Loucy (cell line): ENCODE data around the gene SLC19A1.

Source experiments
- CTCF ChIP-seq: fragments of 200-600 bp; sonication (generic); conservative IDR thresholded peaks from 2 replicates; pipeline ENCODE4 v1.5.1; 2014; ENCODE audit warnings: mild to moderate bottlenecking, antibody characterized with exemption, low read length
- EZH2phosphoT487 ChIP-seq: fragments of 200-600 bp; IDR thresholded peaks from 2 replicates; pipeline ENCODE4 v1.6.1; 2018; ENCODE audit warnings: antibody characterized with exemption, mild to moderate bottlenecking, moderate library complexity, borderline replicate concordance

GRCh38 chr21:45542667-45543370, 579 bp upstream of the SLC19A1 start:
- TF ChIP-seq CTCF (no peak), EZH2phosphoT487 (no peak)
